HEK293T (cell line): ENCODE data around the gene PRCP.
"Not testable (repeated sequence)": the region's sequence is repeated elsewhere in the genome, so short reads cannot be mapped to it uniquely, and the experiment has no call there.

Source experiments
- CTCF ChIA-PET: fragments of 350-600 bp; formaldehyde crosslinking; extraction: SDS; loops from one replicate; lab custom pipeline; 2021; ENCODE audit warnings: antibody characterized with exemption, inconsistent platforms; lab: Yijun Ruan, JAX
- POLR2A ChIA-PET: fragments of 350-600 bp; formaldehyde crosslinking; extraction: SDS; loops from one replicate; lab custom pipeline; 2020; ENCODE audit warnings: antibody characterized with exemption, inconsistent platforms; lab: Yijun Ruan, JAX
- DNase-seq: peaks from one replicate; pipeline ENCODE4 v3.0.0; 2012; ENCODE audit warnings: mixed read lengths; ENCODE audit errors: extremely low spot score
- ARNT ChIP-seq: fragments of 450-650 bp; IDR thresholded peaks from 2 replicates; pipeline ENCODE4 v1.6.1; 2017; ENCODE audit warnings: mild to moderate bottlenecking
- BHLHE40 ChIP-seq: fragments of 450-650 bp; IDR thresholded peaks from 2 replicates; pipeline ENCODE4 v1.6.1; 2016; ENCODE audit warnings: mild to moderate bottlenecking, moderate library complexity, borderline replicate concordance
- CTBP1 ChIP-seq: fragments of 450-650 bp; IDR thresholded peaks from 2 replicates; pipeline ENCODE4 v1.6.1; 2016; ENCODE audit warnings: borderline replicate concordance
- ELF4 ChIP-seq: fragments of 450-650 bp; IDR thresholded peaks from 2 replicates; pipeline ENCODE4 v1.6.1; 2017; ENCODE audit warnings: antibody characterized with exemption
- FOXA1 ChIP-seq: fragments of 450-650 bp; IDR thresholded peaks from 2 replicates; pipeline ENCODE4 v1.6.1; 2016; ENCODE audit warnings: mild to moderate bottlenecking
- FOXK2 ChIP-seq: fragments of 450-650 bp; IDR thresholded peaks from 2 replicates; pipeline ENCODE4 v1.6.1; 2016; ENCODE audit warnings: mild to moderate bottlenecking
- FOXM1 ChIP-seq: fragments of 450-650 bp; IDR thresholded peaks from 2 replicates; pipeline ENCODE4 v1.6.1; 2017; ENCODE audit warnings: mild to moderate bottlenecking, borderline replicate concordance
- HDGF ChIP-seq: fragments of 450-650 bp; IDR thresholded peaks from 2 replicates; pipeline ENCODE4 v1.6.1; 2017; ENCODE audit warnings: antibody characterized with exemption, borderline replicate concordance
- L3MBTL2 ChIP-seq: fragments of 450-650 bp; conservative IDR thresholded peaks from 2 replicates; pipeline ENCODE4 v1.6.1; 2016; ENCODE audit warnings: mild to moderate bottlenecking
- LEF1 ChIP-seq: fragments of 450-650 bp; IDR thresholded peaks from 2 replicates; pipeline ENCODE4 v1.6.1; 2017; ENCODE audit warnings: mild to moderate bottlenecking, borderline replicate concordance
- NFRKB ChIP-seq: fragments of 450-650 bp; IDR thresholded peaks from 2 replicates; pipeline ENCODE4 v1.6.1; 2016; ENCODE audit warnings: mild to moderate bottlenecking, moderate library complexity
- SP1 ChIP-seq: fragments of 450-650 bp; IDR thresholded peaks from 2 replicates; pipeline ENCODE4 v1.6.1; 2017
- SUZ12 ChIP-seq: fragments of 450-650 bp; IDR thresholded peaks from 2 replicates; pipeline ENCODE4 v1.6.1; 2016; ENCODE audit warnings: mild to moderate bottlenecking
- TARDBP ChIP-seq: fragments of 450-650 bp; IDR thresholded peaks from 2 replicates; pipeline ENCODE4 v1.6.1; 2016
- ZNF384 ChIP-seq: fragments of 450-650 bp; IDR thresholded peaks from 2 replicates; pipeline ENCODE4 v1.6.1; 2016
- TF ChIP-seq, protein P1 (sequence below): fragments of 450-650 bp; IDR thresholded peaks from 2 replicates; pipeline ENCODE4 v1.6.1; 2016

PRCP gene

GRCh38 chr11:82900277-82901164 lies at the start of gene PRCP:
TSS of gene PRCP (minus strand) at chr11:82900430. CDS start at chr11:82900402, 28 bp downstream.
- TF ChIP-seq TARDBP = no peak
- no peak for TF ChIP-seq FOXM1
- TF ChIP-seq FOXK2 = no peak
- no peak for TF ChIP-seq ARNT
- 0 out of 2 replicates have a peak, but pooled peaks have one; percentile 66 for TF ChIP-seq HDGF
- TF ChIP-seq ZNF384 = no peak
- no peak for TF ChIP-seq SUZ12
- TF ChIP-seq L3MBTL2 = peak; percentile 72
- TF ChIP-seq, protein P1, sequence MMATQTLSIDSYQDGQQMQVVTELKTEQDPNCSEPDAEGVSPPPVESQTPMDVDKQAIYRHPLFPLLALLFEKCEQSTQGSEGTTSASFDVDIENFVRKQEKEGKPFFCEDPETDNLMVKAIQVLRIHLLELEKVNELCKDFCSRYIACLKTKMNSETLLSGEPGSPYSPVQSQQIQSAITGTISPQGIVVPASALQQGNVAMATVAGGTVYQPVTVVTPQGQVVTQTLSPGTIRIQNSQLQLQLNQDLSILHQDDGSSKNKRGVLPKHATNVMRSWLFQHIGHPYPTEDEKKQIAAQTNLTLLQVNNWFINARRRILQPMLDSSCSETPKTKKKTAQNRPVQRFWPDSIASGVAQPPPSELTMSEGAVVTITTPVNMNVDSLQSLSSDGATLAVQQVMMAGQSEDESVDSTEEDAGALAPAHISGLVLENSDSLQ = no peak
- TF ChIP-seq NFRKB = no peak
- no peak for TF ChIP-seq LEF1
- TF ChIP-seq CTBP1 = peak; percentile 75
- POLR2A ChIA-PET = interaction anchor here (0.6 to 2.2 kb wide), 34 partner anchors 9 to 385 kb away, joined by 3 to 18 read pairs (median 4); partner anchors contain the start of genes ANKRD42, CCDC90B, FAM181B and PCF11
- CTCF ChIA-PET = interaction anchor here (0.5 to 1.5 kb wide), 8 partner anchors 13 to 918 kb away, joined by 3 to 10 read pairs (median 3); no protein-coding TSS in a partner anchor
- DNase-seq = peak; percentile 87

DNA sequence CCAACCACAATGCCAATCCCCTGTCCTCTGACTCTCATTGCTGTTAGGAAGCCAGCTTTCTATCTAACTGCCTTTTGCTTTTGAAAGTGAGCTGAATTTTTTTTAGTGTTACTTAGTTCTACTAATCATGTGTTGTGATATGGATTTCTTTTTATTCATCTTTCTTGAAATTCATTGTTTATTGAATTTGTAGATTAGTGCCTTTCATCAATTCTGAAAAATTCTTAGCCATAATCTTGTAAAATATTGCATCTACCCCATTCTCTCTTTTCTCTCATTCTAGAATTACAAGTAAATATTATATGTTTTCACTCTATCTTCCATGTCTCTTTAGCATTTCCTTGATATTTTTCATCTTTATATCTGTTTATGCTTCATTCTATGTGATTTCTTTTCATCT lies 49.1 kb upstream of the PRCP start:
- CTCF ChIA-PET = no interaction called here
- POLR2A ChIA-PET = no interaction called here
- DNase-seq = no peak
- TF ChIP-seq SP1 = no peak
- TF ChIP-seq HDGF = no peak
- TF ChIP-seq LEF1 = no peak
- no peak for TF ChIP-seq ARNT
- no peak for TF ChIP-seq SUZ12
- no peak for TF ChIP-seq FOXA1
- TF ChIP-seq FOXM1 = no peak
- TF ChIP-seq CTBP1 = no peak
- TF ChIP-seq TARDBP = no peak
- TF ChIP-seq L3MBTL2 = no peak
- no peak for TF ChIP-seq BHLHE40
- TF ChIP-seq NFRKB = no peak
- TF ChIP-seq, protein P1 = no peak
- TF ChIP-seq ZNF384 = no peak
- TF ChIP-seq ELF4 = no peak
- no peak for TF ChIP-seq FOXK2

DNA sequence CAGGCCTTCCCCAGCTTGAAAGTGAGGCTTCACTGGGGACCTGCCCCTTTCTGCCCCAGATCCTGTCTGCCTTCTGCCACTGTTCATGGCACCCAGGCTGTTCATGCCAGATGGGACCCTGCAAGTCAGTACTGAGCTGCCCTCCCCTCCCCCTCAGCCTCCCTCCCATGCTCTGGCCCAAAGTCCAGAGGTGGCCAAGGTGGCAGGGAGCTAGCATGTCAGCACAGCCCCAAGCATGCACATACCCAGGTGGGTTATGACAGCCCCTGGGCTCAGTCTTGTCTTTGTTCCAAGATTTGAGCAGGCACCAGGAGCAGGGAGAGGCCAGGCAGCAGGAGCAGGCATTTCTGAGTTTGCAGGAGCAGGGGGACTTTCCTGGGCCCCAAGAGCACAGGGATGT lies 45.5 kb upstream of the PRCP start:
- ChIA-PET POLR2A (no interaction called here), CTCF (interaction anchor here (1.3 kb wide), 1 partner anchor 78 kb away, joined by 4 read pairs; no protein-coding TSS in a partner anchor)
- TF ChIP-seq SP1 (no peak), ZNF384 (no peak), FOXA1 (no peak), BHLHE40 (no peak), CTBP1 (no peak), LEF1 (no peak), HDGF (no peak), FOXK2 (no peak), TARDBP (no peak), L3MBTL2 (no peak), ELF4 (no peak), NFRKB (no peak)
- TF ChIP-seq, protein P1 = no peak
- DNase-seq = no peak

- CTCF ChIA-PET = interaction anchor here (1.3 kb wide), 1 partner anchor 77 kb away, joined by 4 read pairs; no protein-coding TSS in a partner anchor
- POLR2A ChIA-PET, DNase-seq: not testable (repeated sequence)
These were observed 44.8 kb upstream of the PRCP start for GRCh38 chr11:82945041-82945440.

DNA sequence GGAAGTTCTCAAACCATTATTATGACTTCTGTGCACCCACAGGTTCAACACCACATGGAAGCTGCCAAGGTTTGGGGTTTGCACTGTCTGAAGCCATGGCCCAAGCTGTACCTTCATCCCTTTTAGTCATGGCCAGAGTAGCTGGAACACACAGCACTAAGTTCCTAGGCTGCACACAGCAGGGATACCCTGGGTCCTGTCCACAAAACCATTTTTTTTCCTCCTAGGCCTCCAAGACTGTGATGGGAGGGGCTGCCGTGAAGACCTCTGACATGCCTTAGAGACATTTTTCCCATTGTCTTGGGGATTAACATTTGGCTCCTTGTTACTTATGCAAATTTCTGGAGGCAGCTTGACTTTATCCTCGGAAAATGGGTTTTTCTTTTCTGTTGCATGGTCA lies 44.0 kb upstream of the PRCP start:
- POLR2A ChIA-PET = no interaction called here
- no peak for TF ChIP-seq HDGF
- TF ChIP-seq FOXA1 = no peak
- no peak for TF ChIP-seq BHLHE40
- TF ChIP-seq CTBP1 = no peak
- TF ChIP-seq SUZ12 = no peak
- TF ChIP-seq SP1 = no peak
- no peak for TF ChIP-seq NFRKB
- CTCF ChIA-PET = no interaction called here
- no peak for DNase-seq

DNA sequence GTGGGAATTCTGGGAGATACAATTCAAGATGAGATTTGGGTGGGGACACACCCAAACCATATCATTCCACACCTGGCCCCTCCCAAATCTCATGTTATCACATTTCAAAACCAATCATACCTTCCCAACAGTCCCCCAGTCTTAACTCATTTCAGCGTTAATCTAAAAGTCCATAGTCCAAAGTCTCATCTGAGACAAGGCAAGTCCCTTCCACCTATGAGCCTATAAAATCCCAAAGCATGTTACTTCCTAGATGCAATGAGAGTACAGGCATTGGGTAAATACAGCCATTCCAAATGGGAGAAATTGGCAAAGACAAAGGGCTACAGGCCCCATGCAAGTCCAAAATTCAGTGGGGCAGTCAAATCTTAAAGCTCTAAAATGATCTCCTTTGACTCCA lies 43.2 kb upstream of the PRCP start:
- DNase-seq, CTCF ChIA-PET, POLR2A ChIA-PET: not testable (repeated sequence)
